HepG2 (cell line): ENCODE data around the gene TAF3. TPM values are rescaled to one million over a fixed set of nuclear protein-coding genes. Genes with fewer than 3 reads are reported as not detected.

Experiments used
- GABPA ChIP-seq, 2 experiments: IDR thresholded peaks; 2 replicates each; pipeline ENCODE4 v1.6.1; 2011 to 2016; ENCODE audit warnings: low read depth in 2 of 2, low read length in 1 of 2, missing biosample characterization in 1 of 2, missing genetic modification characterization in 1 of 2
- GLI4 ChIP-seq: sonication (generic); formaldehyde crosslinking; IDR thresholded peaks from 2 replicates; pipeline ENCODE4 v1.5.1; 2020; ENCODE audit warnings: missing genetic modification reagents, mild to moderate bottlenecking, moderate library complexity, borderline replicate concordance
- HDAC1 ChIP-seq: sonication (generic); formaldehyde crosslinking; IDR thresholded peaks from 2 replicates; pipeline ENCODE4 v1.5.1; 2020; ENCODE audit warnings: mild to moderate bottlenecking, missing genetic modification reagents
- HDAC2 ChIP-seq: sonication (generic); formaldehyde crosslinking; IDR thresholded peaks from 2 replicates; pipeline ENCODE4 v1.4.0; 2020; ENCODE audit warnings: missing genetic modification reagents
- HIVEP1 ChIP-seq: sonication (generic); formaldehyde crosslinking; IDR thresholded peaks from 2 replicates; pipeline ENCODE4 v1.4.0; 2020; ENCODE audit warnings: mild to moderate bottlenecking, missing genetic modification reagents
- NR2F6 ChIP-seq, 2 experiments: IDR thresholded peaks; 2 replicates each; pipeline ENCODE4 v1.6.1; 2016; ENCODE audit warnings: antibody characterized with exemption in 1 of 2, mild to moderate bottlenecking in 1 of 2
- RAD21 ChIP-seq: fragments of 450-650 bp; formaldehyde crosslinking; IDR thresholded peaks from 2 replicates; pipeline ENCODE4 v1.5.0; 2020; ENCODE audit warnings: mild to moderate bottlenecking
- RNF2 ChIP-seq: fragments of 450-650 bp; conservative IDR thresholded peaks from 2 replicates; pipeline ENCODE4 v1.6.1; 2016; ENCODE audit warnings: low read depth
- SIN3B ChIP-seq: fragments of 150-350 bp; IDR thresholded peaks from 2 replicates; pipeline ENCODE4 v1.6.1; 2014; ENCODE audit warnings: low read length
- ZFP37 ChIP-seq: sonication (generic); formaldehyde crosslinking; IDR thresholded peaks from 2 replicates; pipeline ENCODE4 v1.4.0; 2020; ENCODE audit warnings: missing genetic modification reagents, borderline replicate concordance
- ZNF562 ChIP-seq: sonication (generic); formaldehyde crosslinking; IDR thresholded peaks from 2 replicates; pipeline ENCODE4 v1.8.0; 2022; ENCODE audit warnings: missing genetic modification reagents, borderline replicate concordance
- ZNF777 ChIP-seq: sonication (generic); formaldehyde crosslinking; IDR thresholded peaks from 2 replicates; pipeline ENCODE4 v1.4.0; 2020; ENCODE audit warnings: missing genetic modification reagents
- polyA plus RNA-seq, 8 experiments: library from polyadenylated mRNA; depleted of rRNA in 3 of 8; stranded (reverse) in 7 of 8; unstranded in 1 of 8; fragments of >200 nt; fragmentation: Illumina TruSeq in 4 of 8; extraction: Trizol in 4 of 8; gene quantifications; 2 replicates each; pipeline versions ENCODE4 v1.2.1 to v1.2.3, GENCODE V29; 2011 to 2016; ENCODE audit warnings: low read depth in 4 of 8, missing spikeins in 1 of 8, mixed read lengths in 1 of 8; ENCODE audit not compliant: insufficient read depth in 1 of 8
- total RNA-seq, 5 experiments: library from RNA; depleted of rRNA; stranded (reverse); fragments of >200 nt; fragmentation: Illumina TruSeq; extraction: Trizol; gene quantifications; 2 replicates each; pipeline ENCODE4 v1.2.3, GENCODE V29; 2016; ENCODE audit warnings: low read depth in 1 of 5
- TF ChIP-seq, protein P1 (sequence below): sonication (generic); formaldehyde crosslinking; IDR thresholded peaks from 2 replicates; pipeline ENCODE4 v1.8.1; 2023; ENCODE audit warnings: mild to moderate bottlenecking, missing genetic modification reagents
- TF ChIP-seq, protein P2 (sequence below): sonication (generic); formaldehyde crosslinking; IDR thresholded peaks from 2 replicates; pipeline ENCODE4 v1.4.0; 2020; ENCODE audit warnings: missing genetic modification reagents
- TF ChIP-seq, protein P3 (sequence below): IDR thresholded peaks from 2 replicates; pipeline ENCODE4 v1.6.1; 2016
- TF ChIP-seq, protein P4 (sequence below): sonication (generic); formaldehyde crosslinking; IDR thresholded peaks from 2 replicates; pipeline ENCODE4 v1.4.0; 2020; ENCODE audit warnings: missing genetic modification reagents
- TF ChIP-seq, protein P5 (sequence below): sonication (generic); formaldehyde crosslinking; IDR thresholded peaks from 2 replicates; pipeline ENCODE4 v1.5.1; 2020; ENCODE audit warnings: missing genetic modification reagents, mild to moderate bottlenecking, borderline replicate concordance
- TF ChIP-seq, protein P6 (sequence below): IDR thresholded peaks from 2 replicates; pipeline ENCODE4 v1.6.1; 2016
- TF ChIP-seq, protein P7 (sequence below): sonication (generic); formaldehyde crosslinking; IDR thresholded peaks from 2 replicates; pipeline ENCODE4 v1.9.0; 2021; ENCODE audit warnings: missing genetic modification reagents, borderline replicate concordance

TAF3 gene
- total and polyA plus RNA-seq, 2 of the 13 experiments (the other 11 are each of a cell fraction or from before 2014, with no cell fraction given): 1.7 to 2.9 TPM

DNA sequence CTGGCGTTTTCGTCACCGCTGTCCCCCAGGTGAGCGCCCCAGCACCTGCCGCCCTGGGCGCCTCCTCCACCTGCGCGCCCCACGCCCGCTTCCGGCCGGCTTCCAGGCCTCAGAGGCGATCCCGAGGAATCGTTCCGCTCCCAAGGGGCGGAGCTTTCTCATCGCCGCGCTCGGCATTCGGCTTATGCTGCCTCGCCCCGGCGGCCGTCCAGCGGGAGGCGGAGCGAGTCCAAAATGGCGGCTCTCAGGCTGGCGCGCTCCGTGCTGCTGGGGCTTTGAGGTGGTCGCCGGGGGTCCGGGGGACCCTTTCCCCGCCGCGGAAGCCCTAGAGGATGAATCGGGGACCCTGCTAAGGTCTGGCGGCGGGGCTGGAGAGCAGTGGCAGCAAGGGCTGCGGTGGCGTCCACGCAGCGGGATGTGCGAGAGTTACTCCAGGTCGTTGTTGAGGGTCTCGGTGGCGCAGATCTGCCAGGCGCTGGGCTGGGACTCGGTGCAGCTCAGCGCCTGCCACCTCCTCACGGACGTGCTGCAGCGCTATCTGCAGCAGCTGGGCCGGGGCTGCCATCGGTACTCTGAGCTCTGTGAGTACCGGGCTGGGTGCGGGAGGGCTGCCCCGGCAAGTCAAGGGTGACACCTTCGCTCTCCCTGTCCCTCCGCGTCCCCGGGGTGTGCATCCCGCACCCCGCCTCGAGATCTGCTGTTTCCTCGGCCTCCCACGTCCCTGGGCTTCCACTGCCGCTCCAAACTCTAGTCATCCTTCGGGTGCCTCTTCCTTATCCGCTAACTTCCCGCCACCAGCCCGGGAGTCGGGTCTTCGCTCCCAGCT, at the start of gene TAF3 (continued):
- TF ChIP-seq, protein P1, sequence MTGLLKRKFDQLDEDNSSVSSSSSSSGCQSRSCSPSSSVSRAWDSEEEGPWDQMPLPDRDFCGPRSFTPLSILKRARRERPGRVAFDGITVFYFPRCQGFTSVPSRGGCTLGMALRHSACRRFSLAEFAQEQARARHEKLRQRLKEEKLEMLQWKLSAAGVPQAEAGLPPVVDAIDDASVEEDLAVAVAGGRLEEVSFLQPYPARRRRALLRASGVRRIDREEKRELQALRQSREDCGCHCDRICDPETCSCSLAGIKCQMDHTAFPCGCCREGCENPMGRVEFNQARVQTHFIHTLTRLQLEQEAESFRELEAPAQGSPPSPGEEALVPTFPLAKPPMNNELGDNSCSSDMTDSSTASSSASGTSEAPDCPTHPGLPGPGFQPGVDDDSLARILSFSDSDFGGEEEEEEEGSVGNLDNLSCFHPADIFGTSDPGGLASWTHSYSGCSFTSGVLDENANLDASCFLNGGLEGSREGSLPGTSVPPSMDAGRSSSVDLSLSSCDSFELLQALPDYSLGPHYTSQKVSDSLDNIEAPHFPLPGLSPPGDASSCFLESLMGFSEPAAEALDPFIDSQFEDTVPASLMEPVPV (CRISPR knock-in tag): no peak; the same call in 1 of the 2 replicates
- TF ChIP-seq ZNF777 (CRISPR knock-in tag): peak; percentile 32; the same call in 1 of the 2 replicates
- peak; percentile 95 for TF ChIP-seq HDAC1 (CRISPR knock-in tag)
- TF ChIP-seq RAD21 (CRISPR knock-in tag): peak; percentile 24; the same call in 1 of the 2 replicates
- no peak for TF ChIP-seq NR2F6 (IDR thresholded peaks at IDR 0.05)
- TF ChIP-seq NR2F6 (CRISPR knock-in tag; IDR thresholded peaks at IDR 0.05): peak; percentile 52; the same call in 1 of the 2 replicates
- 0 out of 2 replicates have a peak, but pooled peaks have one; percentile 25 for TF ChIP-seq RNF2
- TF ChIP-seq, protein P2, sequence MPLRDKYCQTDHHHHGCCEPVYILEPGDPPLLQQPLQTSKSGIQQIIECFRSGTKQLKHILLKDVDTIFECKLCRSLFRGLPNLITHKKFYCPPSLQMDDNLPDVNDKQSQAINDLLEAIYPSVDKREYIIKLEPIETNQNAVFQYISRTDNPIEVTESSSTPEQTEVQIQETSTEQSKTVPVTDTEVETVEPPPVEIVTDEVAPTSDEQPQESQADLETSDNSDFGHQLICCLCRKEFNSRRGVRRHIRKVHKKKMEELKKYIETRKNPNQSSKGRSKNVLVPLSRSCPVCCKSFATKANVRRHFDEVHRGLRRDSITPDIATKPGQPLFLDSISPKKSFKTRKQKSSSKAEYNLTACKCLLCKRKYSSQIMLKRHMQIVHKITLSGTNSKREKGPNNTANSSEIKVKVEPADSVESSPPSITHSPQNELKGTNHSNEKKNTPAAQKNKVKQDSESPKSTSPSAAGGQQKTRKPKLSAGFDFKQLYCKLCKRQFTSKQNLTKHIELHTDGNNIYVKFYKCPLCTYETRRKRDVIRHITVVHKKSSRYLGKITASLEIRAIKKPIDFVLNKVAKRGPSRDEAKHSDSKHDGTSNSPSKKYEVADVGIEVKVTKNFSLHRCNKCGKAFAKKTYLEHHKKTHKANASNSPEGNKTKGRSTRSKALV (CRISPR knock-in tag): no peak
- TF ChIP-seq, protein P3, sequence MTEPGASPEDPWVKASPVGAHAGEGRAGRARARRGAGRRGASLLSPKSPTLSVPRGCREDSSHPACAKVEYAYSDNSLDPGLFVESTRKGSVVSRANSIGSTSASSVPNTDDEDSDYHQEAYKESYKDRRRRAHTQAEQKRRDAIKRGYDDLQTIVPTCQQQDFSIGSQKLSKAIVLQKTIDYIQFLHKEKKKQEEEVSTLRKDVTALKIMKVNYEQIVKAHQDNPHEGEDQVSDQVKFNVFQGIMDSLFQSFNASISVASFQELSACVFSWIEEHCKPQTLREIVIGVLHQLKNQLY: peak; percentile 76; the same call in 1 of the 2 replicates
- TF ChIP-seq, protein P4, sequence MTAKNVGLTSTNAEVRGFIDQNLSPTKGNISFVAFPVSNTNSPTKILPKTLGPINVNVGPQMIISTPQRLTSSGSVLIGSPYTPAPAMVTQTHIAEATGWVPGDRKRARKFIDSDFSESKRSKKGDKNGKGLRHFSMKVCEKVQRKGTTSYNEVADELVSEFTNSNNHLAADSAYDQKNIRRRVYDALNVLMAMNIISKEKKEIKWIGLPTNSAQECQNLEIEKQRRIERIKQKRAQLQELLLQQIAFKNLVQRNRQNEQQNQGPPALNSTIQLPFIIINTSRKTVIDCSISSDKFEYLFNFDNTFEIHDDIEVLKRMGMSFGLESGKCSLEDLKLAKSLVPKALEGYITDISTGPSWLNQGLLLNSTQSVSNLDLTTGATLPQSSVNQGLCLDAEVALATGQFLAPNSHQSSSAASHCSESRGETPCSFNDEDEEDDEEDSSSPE (CRISPR knock-in tag): peak; percentile 80
- peak; percentile 73 for TF ChIP-seq GABPA (IDR thresholded peaks at IDR 0.05; ENCODE audit: low read depth, low read length)
- peak; percentile 90 for TF ChIP-seq GABPA (CRISPR knock-in tag; IDR thresholded peaks at IDR 0.05; ENCODE audit: low read depth)
- TF ChIP-seq, protein P5, sequence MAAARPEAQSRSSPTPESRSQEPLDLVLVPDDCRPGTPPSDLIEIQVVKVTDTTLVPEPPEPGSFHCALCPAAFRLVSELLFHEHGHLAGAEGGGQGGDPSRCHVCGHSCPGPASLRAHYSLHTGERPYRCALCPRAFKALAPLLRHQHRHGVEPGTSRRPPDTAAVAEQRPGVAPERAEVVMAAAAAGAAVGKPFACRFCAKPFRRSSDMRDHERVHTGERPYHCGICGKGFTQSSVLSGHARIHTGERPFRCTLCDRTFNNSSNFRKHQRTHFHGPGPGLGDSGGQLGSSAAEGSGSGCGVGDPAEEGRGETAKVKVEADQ: no peak; the same call in 1 of the 2 replicates
- TF ChIP-seq, protein P6, sequence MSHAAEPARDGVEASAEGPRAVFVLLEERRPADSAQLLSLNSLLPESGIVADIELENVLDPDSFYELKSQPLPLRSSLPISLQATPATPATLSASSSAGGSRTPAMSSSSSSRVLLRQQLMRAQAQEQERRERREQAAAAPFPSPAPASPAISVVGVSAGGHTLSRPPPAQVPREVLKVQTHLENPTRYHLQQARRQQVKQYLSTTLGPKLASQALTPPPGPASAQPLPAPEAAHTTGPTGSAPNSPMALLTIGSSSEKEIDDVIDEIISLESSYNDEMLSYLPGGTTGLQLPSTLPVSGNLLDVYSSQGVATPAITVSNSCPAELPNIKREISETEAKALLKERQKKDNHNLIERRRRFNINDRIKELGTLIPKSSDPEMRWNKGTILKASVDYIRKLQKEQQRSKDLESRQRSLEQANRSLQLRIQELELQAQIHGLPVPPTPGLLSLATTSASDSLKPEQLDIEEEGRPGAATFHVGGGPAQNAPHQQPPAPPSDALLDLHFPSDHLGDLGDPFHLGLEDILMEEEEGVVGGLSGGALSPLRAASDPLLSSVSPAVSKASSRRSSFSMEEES: peak; percentile 59; the same call in 1 of the 2 replicates
- peak; percentile 94 for TF ChIP-seq HDAC2 (CRISPR knock-in tag)
- TF ChIP-seq ZFP37 (CRISPR knock-in tag): 0 out of 2 replicates have a peak, but pooled peaks have one; percentile 43
- TF ChIP-seq GLI4: peak; percentile 49; the same call in 1 of the 2 replicates
- TF ChIP-seq, protein P7, sequence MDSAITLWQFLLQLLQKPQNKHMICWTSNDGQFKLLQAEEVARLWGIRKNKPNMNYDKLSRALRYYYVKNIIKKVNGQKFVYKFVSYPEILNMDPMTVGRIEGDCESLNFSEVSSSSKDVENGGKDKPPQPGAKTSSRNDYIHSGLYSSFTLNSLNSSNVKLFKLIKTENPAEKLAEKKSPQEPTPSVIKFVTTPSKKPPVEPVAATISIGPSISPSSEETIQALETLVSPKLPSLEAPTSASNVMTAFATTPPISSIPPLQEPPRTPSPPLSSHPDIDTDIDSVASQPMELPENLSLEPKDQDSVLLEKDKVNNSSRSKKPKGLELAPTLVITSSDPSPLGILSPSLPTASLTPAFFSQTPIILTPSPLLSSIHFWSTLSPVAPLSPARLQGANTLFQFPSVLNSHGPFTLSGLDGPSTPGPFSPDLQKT: peak; percentile 97; the same call in 1 of the 2 replicates
- peak; percentile 83 for TF ChIP-seq SIN3B
- no peak for TF ChIP-seq ZNF562
- TF ChIP-seq HIVEP1 (CRISPR knock-in tag): peak; percentile 84; the same call in 1 of the 2 replicates
